AG10803 (cell line): ENCODE measurements around the gene TENT4B.

Source experiments
- DNase-seq: peaks from one replicate; pipeline ENCODE4 v3.0.0; 2010; ENCODE audit warnings: low read depth
- H3K4me3 ChIP-seq: 2 replicates; pipeline ENCODE4 v1.5.1; 2011; ENCODE audit warnings: mild to moderate bottlenecking, low read length, control low read depth
- CTCF ChIP-seq: conservative IDR thresholded peaks from 2 replicates; pipeline ENCODE4 v1.5.1; 2011; ENCODE audit warnings: mild to moderate bottlenecking, low read length, control low read depth, inconsistent platforms

TENT4B gene

GRCh38 chr16:50216231-50216630 is 63.1 kb downstream of the TENT4B start:
- TF ChIP-seq CTCF = no peak
- H3K4me3 ChIP-seq = no peak overlapping the region
- no peak for DNase-seq

GRCh38 chr16:50219402-50219975 is 66.4 kb downstream of the TENT4B start:
- no peak overlapping the region for H3K4me3 ChIP-seq
- DNase-seq = no peak
- no peak for TF ChIP-seq CTCF

- no peak for TF ChIP-seq CTCF
- DNase-seq = no peak
- no peak overlapping the region for H3K4me3 ChIP-seq
These were observed 71.2 kb downstream of the TENT4B start for GRCh38 chr16:50224286-50224685.

GRCh38 chr16:50227120-50227519 is 74.0 kb downstream of the TENT4B start:
- no peak overlapping the region for H3K4me3 ChIP-seq
- no peak for DNase-seq
- no peak for TF ChIP-seq CTCF

GRCh38 chr16:50227665-50228064 is 74.6 kb downstream of the TENT4B start:
- no peak for DNase-seq
- H3K4me3 ChIP-seq = no peak overlapping the region
- no peak for TF ChIP-seq CTCF

- H3K4me3 ChIP-seq = no peak overlapping the region
- no peak for TF ChIP-seq CTCF
- no peak for DNase-seq
These were observed 75.3 kb downstream of the TENT4B start for GRCh38 chr16:50228364-50228868.

GRCh38 chr16:50229149-50229726 is 76.1 kb downstream of the TENT4B start:
- no peak for TF ChIP-seq CTCF
- no peak overlapping the region for H3K4me3 ChIP-seq
- no peak for DNase-seq
